ENCODE results near the gene TSPAN3. TPM values are rescaled to one million over a fixed set of nuclear protein-coding genes. Genes with fewer than 3 reads are reported as not detected.

Gene TSPAN3
- polyA plus RNA-seq, 1 donor (not counting 4 experiments of a cell fraction or from before 2014, with no cell fraction given): 181 TPM

DNA sequence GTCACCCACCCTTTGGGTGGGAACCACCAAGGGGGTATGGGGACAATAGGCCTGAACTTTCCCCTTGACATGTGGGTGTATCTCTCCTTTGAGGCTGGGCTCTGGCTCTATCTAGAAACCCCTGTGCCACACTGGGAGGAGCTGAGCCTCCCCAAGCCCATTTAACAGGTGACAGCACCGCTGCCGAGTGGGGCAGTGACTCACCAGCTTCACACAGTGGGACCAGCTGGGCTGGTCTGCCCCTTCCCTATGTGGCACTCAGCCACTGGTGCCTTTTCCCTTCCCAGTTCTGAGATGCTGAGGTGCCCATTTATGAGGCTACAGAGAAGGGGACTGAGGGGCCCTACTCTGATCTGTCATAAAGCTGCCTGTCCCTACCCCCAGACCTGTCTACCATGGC is 70.9 kb downstream of the TSPAN3 start:
- Histone ChIP-seq H3K27me3 (ENCODE audit: control insufficient read depth, extremely low read depth, insufficient read depth, low read length) (no peaks in the 10 kb centered on the region), H3K9ac (ENCODE audit: control insufficient read depth, extremely low read depth, insufficient read depth, low read length) (no peak overlapping the region), H3K9me3 (ENCODE audit: control insufficient read depth, low read depth, low read length) (no peaks in the 10 kb centered on the region), H3K4me2 (ENCODE audit: control insufficient read depth, extremely low read depth, insufficient read depth, low read depth, low read length) (no peak overlapping the region), H3K79me2 (ENCODE audit: control insufficient read depth, insufficient read depth, low read length) (peaks cover 21% of the 10 kb centered on the region), H3K4me1 (ENCODE audit: control insufficient read depth, extremely low read depth, insufficient read depth, low read length) (peaks cover 28% of the 10 kb centered on the region), H2AFZ (ENCODE audit: control insufficient read depth, low read length) (no peak overlapping the region), H3K36me3 (ENCODE audit: control insufficient read depth in 2 of 2, extremely low read depth in 1 of 2, insufficient read depth in 2 of 2, low read length in 2 of 2) (peaks cover 0 to 6% of the 10 kb centered on the region in 2 experiments), H4K20me1 (ENCODE audit: control insufficient read depth, extremely low read depth, insufficient read depth, low read length) (no peaks in the 10 kb centered on the region), H3K4me3 (ENCODE audit: control insufficient read depth in 2 of 3, extremely low read depth in 1 of 3, insufficient read depth in 2 of 3, low read depth in 1 of 3, low read length in 3 of 3) (no peak overlapping the region), H3K9me1 (ENCODE audit: control insufficient read depth, extremely low read depth, insufficient read depth, low read length) (no peaks in the 10 kb centered on the region), H3K27ac (ENCODE audit: control insufficient read depth, insufficient read depth, low read length) (no peak overlapping the region)
- FAIRE-seq (no peak), DNase-seq (ENCODE audit: low read depth, low spot score) (no peak)
- TF ChIP-seq EZH2 (IDR thresholded peaks at IDR 0.05; ENCODE audit: low read length): no peak
- TF ChIP-seq, protein P1, sequence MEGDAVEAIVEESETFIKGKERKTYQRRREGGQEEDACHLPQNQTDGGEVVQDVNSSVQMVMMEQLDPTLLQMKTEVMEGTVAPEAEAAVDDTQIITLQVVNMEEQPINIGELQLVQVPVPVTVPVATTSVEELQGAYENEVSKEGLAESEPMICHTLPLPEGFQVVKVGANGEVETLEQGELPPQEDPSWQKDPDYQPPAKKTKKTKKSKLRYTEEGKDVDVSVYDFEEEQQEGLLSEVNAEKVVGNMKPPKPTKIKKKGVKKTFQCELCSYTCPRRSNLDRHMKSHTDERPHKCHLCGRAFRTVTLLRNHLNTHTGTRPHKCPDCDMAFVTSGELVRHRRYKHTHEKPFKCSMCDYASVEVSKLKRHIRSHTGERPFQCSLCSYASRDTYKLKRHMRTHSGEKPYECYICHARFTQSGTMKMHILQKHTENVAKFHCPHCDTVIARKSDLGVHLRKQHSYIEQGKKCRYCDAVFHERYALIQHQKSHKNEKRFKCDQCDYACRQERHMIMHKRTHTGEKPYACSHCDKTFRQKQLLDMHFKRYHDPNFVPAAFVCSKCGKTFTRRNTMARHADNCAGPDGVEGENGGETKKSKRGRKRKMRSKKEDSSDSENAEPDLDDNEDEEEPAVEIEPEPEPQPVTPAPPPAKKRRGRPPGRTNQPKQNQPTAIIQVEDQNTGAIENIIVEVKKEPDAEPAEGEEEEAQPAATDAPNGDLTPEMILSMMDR (optimal IDR thresholded peaks at IDR 0.05 in 1 of 3, IDR thresholded peaks at IDR 0.05 in 1 of 3, conservative IDR thresholded peaks at IDR 0.05 in 1 of 3; ENCODE audit: extremely low read depth in 1 of 3, insufficient read depth in 2 of 3, low read length in 3 of 3): no peak
- dilution Hi-C loops (cut with MboI; ENCODE audit: extremely low pct_ligation_motif_present, low sequenced_read_pairs): no loop called here

DNA sequence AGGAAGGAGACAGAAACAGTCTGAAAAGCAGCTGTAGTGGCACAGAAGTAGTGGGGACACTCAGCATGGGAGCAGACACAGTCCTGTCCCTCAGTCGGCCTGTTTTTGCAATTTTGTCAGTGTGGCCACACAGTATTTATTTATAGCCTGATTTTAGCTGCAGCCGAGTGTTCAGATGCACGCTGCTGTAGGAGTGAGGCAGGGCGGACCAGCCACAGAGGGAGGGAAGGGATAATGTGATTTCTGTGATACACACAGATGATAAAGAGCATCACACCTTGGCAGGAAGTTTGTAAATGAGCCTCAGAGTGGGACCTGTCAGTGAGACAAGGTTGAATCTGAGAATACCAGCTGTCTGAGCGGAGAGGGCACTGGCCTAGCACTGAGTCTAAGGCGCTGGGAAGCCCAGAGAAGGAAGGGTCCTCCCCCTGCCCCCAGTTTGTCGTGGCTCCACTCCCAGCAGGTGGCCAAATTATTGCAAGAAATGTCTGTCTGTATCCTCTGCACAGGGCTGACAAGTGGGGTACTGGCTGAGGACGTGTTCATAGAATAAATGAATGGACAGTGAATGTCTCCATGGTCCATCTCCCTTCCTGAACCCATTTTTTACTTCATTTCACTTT is 72.1 kb downstream of the TSPAN3 start:
- Histone ChIP-seq H3K36me3 (ENCODE audit: control insufficient read depth in 2 of 2, extremely low read depth in 1 of 2, insufficient read depth in 2 of 2, low read length in 2 of 2) (peaks cover 0 to 3% of the 10 kb centered on the region in 2 experiments), H4K20me1 (ENCODE audit: control insufficient read depth, extremely low read depth, insufficient read depth, low read length) (no peaks in the 10 kb centered on the region), H3K4me2 (ENCODE audit: control insufficient read depth, extremely low read depth, insufficient read depth, low read depth, low read length) (no peak overlapping the region), H2AFZ (ENCODE audit: control insufficient read depth, low read length) (no peak overlapping the region), H3K27ac (ENCODE audit: control insufficient read depth, insufficient read depth, low read length) (no peak overlapping the region), H3K4me3 (ENCODE audit: control insufficient read depth in 2 of 3, extremely low read depth in 1 of 3, insufficient read depth in 2 of 3, low read depth in 1 of 3, low read length in 3 of 3) (no peak overlapping the region), H3K9me1 (ENCODE audit: control insufficient read depth, extremely low read depth, insufficient read depth, low read length) (no peaks in the 10 kb centered on the region), H3K9ac (ENCODE audit: control insufficient read depth, extremely low read depth, insufficient read depth, low read length) (no peak overlapping the region), H3K9me3 (ENCODE audit: control insufficient read depth, low read depth, low read length) (no peaks in the 10 kb centered on the region), H3K79me2 (ENCODE audit: control insufficient read depth, insufficient read depth, low read length) (peaks cover 17% of the 10 kb centered on the region), H3K4me1 (ENCODE audit: control insufficient read depth, extremely low read depth, insufficient read depth, low read length) (peaks cover 40% of the 10 kb centered on the region), H3K27me3 (ENCODE audit: control insufficient read depth, extremely low read depth, insufficient read depth, low read length) (no peaks in the 10 kb centered on the region)
- DNase-seq (ENCODE audit: low read depth, low spot score) (no peak), FAIRE-seq (no peak)
- dilution Hi-C loops (cut with MboI; ENCODE audit: extremely low pct_ligation_motif_present, low sequenced_read_pairs): no loop called here
- TF ChIP-seq, protein P1 (optimal IDR thresholded peaks at IDR 0.05 in 1 of 3, IDR thresholded peaks at IDR 0.05 in 1 of 3, conservative IDR thresholded peaks at IDR 0.05 in 1 of 3; ENCODE audit: extremely low read depth in 1 of 3, insufficient read depth in 2 of 3, low read length in 3 of 3): no peak
- TF ChIP-seq EZH2 (IDR thresholded peaks at IDR 0.05; ENCODE audit: low read length): no peak

Data from keratinocyte (primary cell).